Hepatic stellate cell (primary cell): Measurements from ENCODE around the gene NTN5.
"Not testable (repeated sequence)": the region's sequence is repeated elsewhere in the genome, so short reads cannot be mapped to it uniquely, and the experiment has no call there.

ENCODE experiments used
- DNase-seq: peaks from one replicate; pipeline ENCODE4 v3.0.0; 2011; ENCODE audit warnings: low spot score

NTN5 gene

GRCh38 chr19:48698046-48698445 lies 25.2 kb upstream of the NTN5 start:
- peak; percentile 54 for DNase-seq

DNA sequence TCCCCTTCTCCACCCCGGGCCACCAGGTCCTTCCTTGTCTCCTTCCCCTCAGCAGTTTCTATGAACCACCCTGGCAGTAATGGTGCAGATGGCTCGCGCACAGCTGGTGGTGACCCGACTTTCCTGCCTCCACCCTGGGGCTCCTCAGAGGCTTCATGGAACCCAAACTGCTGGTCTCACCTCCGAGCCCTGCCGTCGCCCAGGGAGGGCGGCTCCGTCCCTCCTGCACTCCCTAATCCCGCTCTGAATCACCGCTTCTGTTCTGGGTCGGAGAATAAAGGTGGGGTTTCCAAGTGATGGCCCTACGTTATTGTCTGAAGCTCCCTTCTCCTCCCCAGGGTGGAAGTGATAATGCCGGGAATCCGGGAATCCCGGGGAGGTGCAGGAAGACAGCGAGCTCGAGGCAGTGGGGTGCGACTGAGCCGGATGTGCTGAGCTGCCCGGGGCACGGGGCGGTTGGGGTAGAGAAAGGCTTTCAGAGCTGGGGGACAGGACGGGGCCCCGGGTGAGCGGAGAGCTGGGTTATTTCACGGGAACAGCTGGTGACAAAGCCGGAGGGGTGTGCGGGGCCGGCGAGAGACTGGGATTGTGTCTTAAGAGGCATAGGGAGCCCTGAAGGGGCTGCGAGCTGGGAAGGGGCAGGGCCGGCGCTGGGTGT lies 23.7 kb upstream of the NTN5 start:
- no peak for DNase-seq

DNA sequence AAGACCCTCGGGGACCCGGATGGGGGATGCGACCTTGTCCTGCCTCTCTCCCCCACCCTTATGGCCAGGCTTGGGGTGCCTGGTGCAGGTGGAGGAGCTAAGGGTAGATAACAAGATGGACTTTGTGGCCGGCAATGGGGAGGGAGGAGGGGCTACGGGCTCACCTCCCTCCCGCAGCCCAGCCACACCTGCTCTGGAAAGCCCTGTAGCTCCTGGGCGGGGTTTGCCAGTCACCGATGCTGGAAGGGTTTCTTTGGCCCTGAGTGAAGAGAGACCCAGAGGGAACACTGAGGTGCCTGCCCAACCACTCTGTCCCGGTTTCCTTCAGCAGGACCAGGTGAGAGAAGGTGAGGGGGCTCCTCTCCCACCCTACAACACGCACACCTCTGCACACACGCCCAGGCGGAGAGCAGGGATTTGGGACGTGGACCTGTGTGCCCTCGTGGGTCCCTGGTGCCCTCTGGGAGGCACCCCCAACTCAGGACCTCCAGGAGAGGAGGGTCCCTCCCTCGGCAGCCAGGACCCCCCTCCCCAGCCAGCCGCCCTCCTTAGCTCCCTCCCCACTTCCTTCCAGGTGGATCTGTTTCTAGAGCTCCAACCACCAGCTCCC lies 23.0 kb upstream of the NTN5 start, which contains the start of gene FUT2:
TSS of gene FUT2 (plus strand) at position 229 of the 610 bp plus-strand sequence. CDS start 6,986 bp downstream, outside the sequence.
- no peak for DNase-seq

DNA sequence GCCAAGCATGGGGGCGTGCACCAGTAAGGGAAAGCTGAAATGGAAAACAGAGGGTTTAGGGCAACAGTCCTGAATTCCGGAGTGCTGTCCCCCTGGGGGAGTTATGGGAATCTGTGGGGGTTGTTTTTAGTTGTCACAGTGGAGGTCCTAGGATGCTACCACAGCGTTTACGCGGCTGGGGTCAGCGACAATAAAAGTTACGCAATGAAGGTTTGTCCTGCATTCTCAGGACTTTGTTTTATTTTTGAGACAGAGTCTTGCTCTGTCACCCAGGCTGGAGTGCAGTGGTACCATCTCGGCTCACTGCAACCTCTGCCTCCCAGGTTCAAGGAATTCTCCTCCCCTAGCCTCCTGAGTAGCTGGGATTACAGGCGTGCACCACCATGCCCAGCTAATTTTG lies 20.8 kb upstream of the NTN5 start:
- DNase-seq = not testable (repeated sequence)

DNA sequence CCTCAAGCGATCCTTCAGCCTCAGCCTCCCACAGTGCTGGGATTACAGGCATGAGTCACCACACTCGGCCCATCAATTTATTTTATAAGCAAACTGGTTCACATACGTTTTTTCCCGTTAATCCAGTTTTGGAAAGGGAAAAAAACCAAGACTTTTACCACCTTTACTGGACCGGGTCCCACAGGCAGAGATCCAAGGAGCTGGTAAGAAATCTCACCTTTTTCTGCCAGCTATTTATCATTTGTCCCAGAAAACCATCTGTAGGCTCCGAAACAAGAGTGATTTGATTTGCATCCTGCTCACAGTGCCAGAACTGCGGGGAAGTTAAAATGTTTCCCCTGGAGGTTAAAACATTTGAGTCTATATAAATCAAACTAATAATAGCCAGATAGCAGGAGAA lies 16.6 kb upstream of the NTN5 start:
- no peak for DNase-seq

DNA sequence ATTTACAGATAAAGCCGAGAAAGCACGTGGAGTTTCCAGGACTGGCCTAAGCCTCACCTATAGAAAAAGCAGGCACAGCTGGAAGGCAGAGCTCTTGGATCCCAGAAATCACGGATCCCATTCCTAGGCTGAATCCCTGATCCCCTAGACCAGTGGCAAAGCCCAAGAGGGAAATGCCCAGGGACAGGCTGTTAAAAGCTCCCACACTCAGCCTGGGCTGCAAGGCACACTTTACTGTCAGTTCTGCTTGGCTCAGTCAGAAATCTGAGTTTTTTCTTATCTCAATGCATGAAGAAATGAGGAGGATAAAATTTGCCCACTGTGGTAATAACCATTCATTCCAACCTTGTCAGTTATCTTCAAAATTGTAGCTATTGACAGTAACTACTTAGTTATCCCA lies 15.0 kb upstream of the NTN5 start:
- no peak for DNase-seq

GRCh38 chr19:48686637-48687036 lies 13.8 kb upstream of the NTN5 start:
- not testable (repeated sequence) for DNase-seq

DNA sequence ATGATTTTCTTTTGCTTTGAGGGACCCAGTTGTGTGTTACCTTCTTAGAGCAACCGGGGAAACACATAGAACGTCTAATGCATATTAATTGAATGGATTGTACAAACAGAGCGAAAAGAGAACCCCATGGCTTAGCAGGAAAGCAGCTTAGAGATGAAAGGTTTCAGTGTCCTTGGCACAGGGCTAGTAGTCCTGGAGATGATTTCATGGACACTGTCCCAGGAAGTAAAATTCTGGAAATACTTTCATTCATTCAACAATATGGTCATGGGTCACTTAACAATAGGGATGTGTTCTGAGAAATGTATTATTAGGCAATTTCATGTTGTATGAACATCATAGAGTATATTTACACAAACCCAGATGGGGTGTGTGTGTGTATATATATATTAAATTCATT lies 13.3 kb upstream of the NTN5 start:
- DNase-seq = no peak

GRCh38 chr19:48685583-48685982 lies 12.8 kb upstream of the NTN5 start:
- DNase-seq = no peak

- peak; percentile 26 for DNase-seq
Measured at GRCh38 chr19:48683349-48683748, 10.5 kb upstream of the NTN5 start.

DNA sequence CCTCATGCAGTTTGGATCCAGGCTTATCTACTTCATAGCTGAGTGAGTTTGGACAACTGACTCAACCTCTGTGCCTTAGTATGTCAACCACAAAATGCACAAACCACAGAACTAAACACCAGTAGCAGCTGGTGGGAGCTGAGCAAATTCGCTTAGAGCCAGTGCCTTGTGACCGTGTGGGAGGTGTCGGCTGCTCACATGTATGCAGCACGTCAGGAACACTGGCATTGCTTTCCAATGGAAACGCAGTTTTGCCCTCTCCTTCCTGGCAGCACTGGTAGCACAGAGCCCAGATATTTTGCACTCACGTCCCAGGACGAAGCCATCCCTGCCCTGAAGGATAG lies 8.3 kb upstream of the NTN5 start:
- DNase-seq = peak; percentile 63

GRCh38 chr19:48680436-48681126 lies 7.8 kb upstream of the NTN5 start:
- no peak for DNase-seq

DNA sequence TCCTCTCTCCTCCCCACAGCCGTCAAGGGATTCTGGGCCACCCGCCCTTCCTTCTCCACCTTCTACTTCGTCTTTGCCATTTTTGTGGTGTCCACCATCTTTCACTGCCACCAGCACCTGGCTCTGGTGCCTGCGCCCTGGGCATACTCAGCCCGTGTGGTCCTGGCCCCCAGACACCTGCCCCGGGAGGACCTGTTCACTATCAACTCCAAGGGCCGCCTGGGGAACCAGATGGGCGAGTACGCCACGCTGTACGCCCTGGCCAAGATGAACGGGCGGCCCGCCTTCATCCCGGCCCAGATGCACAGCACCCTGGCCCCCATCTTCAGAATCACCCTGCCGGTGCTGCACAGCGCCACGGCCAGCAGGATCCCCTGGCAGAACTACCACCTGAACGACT lies 7.2 kb upstream of the NTN5 start:
- DNase-seq = not testable (repeated sequence)

DNA sequence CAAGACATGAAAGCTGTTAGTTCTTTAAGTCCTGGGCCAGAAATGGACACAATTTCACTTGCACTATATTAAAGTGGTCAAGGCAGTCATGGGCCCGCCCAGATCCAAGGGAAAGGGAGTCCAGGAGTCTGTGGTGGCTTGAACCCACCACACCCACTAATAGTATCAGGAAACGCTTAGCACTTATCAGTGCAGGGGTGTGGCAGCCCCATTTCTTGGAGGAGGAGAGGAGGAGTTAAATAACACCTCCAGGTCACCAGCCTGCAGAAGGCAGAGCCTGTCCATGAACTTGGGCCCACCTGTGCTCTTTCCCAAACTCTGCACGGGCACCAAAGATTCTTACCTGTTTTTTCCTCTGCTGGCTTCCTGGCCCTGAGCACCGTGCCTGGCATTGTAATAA lies 5.4 kb upstream of the NTN5 start:
- no peak for DNase-seq

DNA sequence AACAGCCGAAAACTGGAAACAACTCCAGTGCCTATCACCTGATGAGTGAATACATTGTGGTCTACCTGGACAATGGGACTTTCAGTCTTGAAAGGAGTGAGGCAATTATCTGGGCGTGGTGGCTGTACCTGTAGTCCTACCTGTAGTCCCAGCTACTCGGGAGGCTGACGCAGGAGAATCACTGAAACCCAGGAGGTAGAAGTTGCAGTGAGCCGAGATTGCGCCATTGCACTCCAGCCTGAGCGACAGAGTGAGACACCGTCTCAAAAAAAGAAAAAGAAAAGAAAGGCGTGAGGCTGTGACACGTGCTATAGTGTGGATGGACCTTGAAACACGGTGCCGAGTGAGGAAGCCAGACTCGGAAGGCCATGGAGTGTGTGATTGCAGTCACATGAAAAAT lies 4.1 kb upstream of the NTN5 start:
- DNase-seq = no peak

GRCh38 chr19:48676487-48676886 lies 3.7 kb upstream of the NTN5 start:
- no peak for DNase-seq

DNA sequence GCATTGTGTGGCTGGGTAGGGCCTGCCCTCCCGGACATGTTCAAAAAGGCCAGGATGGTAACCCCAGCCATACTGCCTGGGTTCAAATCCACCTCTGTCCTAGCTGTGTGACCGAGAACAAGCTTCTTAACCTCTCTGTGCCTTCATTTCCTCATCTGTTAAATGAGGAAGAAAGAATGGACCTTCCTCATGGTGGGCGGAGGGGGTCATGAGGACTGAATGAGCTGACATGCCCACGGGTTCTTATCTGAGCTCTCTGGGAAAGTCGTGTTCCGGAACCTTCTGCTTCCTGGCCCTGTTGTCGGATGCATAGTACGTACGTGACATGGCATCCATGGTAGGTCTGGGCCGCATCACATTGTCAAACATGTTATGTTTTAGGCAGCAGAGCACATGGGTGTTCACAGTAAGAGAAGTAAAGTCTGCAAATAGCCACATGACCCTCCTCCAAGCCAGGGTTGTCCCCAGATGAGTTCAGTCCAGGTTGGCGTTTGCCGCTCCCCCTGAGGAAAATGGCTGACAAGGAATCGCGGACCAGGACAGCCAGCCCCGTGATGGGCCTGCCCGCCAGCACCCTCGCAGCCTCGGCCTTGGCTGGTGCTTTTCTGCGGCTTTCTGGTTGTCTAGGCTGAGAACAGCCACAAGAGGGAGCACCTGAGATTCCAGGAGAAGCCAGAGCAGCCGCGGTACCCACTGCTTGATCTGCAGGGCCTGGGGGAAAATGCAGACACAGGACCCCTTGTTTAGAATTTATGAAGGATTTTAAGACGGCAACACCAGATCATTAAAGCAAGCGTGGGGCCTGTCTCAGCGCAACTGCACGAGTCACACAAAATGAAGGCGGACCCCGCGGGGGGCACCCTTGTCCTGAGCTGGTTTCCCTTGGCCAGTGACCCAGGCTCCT lies 2.4 kb upstream of the NTN5 start:
- DNase-seq = peak; percentile 95

- no peak for DNase-seq
Measured at GRCh38 chr19:48674216-48674809, 1.5 kb upstream of the NTN5 start.

- DNase-seq = no peak
Measured at GRCh38 chr19:48673436-48674100, 751 bp upstream of the NTN5 start.

GRCh38 chr19:48671446-48671995 lies 1.3 kb downstream of the NTN5 start:
- DNase-seq = no peak
